HepG2 (cell line): ENCODE measurements around the gene HOXD4.

ENCODE experiments used
- MTF1 ChIP-seq: sonication (generic); formaldehyde crosslinking; IDR thresholded peaks from 2 replicates; pipeline ENCODE4 v1.5.0; 2020; ENCODE audit warnings: missing genetic modification reagents
- POLR2A ChIP-seq, 2 experiments: IDR thresholded peaks; 2 replicates each; pipeline ENCODE4 v1.6.1; 2011; ENCODE audit warnings: low read depth in 2 of 2, low read length in 2 of 2, mild to moderate bottlenecking in 1 of 2, moderate library complexity in 1 of 2; ENCODE audit not compliant: insufficient read depth in 1 of 2
- RBFOX2 ChIP-seq: fragments of 200-400 bp; formaldehyde crosslinking; IDR thresholded peaks from 2 replicates; pipeline ENCODE4 v1.6.1; 2017; ENCODE audit warnings: low read depth, mild to moderate bottlenecking, low read length
- RFX3 ChIP-seq: IDR thresholded peaks from 2 replicates; pipeline ENCODE4 v1.6.1; 2016; ENCODE audit warnings: missing biosample characterization, missing genetic modification reagents
- ZFX ChIP-seq: sonication (generic); formaldehyde crosslinking; IDR thresholded peaks from 2 replicates; pipeline ENCODE4 v1.4.0; 2020; ENCODE audit warnings: mild to moderate bottlenecking, low read depth, missing genetic modification reagents, moderate library complexity
- ZNF274 ChIP-seq: sonication (generic); formaldehyde crosslinking; IDR thresholded peaks from 2 replicates; pipeline ENCODE4 v1.5.1; 2020; ENCODE audit warnings: mild to moderate bottlenecking, missing genetic modification reagents
- TF ChIP-seq, protein P1 (sequence below), 2 experiments: sonication (generic) in 1 of 2; formaldehyde crosslinking in 1 of 2; IDR thresholded peaks; 2 replicates each; pipeline versions ENCODE4 v1.5.1 to v1.6.1; 2011 to 2020; ENCODE audit warnings: borderline replicate concordance in 1 of 2, low read depth in 1 of 2, low read length in 1 of 2, mild to moderate bottlenecking in 1 of 2, missing genetic modification reagents in 1 of 2, moderate library complexity in 1 of 2
- TF ChIP-seq, protein P2 (sequence below): sonication (generic); formaldehyde crosslinking; conservative IDR thresholded peaks from 2 replicates; pipeline ENCODE4 v1.5.0; 2020; ENCODE audit warnings: missing genetic modification reagents

DNA sequence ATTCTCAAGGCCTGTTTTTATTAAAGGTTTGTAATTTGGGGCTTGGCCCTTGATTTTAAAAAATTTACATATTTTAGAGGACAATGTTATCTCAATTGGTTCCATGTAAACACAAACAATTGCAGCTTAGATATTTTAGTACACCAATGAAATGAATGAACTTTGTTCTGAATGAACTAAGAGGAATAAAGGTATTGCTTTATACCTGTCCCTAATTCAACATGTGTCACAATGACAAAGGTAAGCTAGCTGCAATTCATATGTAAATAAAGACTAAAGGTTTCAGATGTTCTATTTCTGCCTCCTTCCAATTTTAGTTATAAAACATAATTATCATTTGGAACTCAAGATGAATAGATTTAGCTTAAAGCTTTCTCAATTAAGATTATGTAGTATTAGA, 48.6 kb downstream of the HOXD4 start:
- TF ChIP-seq POLR2A (IDR thresholded peaks at IDR 0.05; ENCODE audit: insufficient read depth in 1 of 2, low read depth in 2 of 2, low read length in 2 of 2) (no peak), RBFOX2 (no peak), ZFX (no peak), MTF1 (CRISPR knock-in tag) (no peak), RFX3 (CRISPR knock-in tag) (no peak), ZNF274 (CRISPR knock-in tag) (no peak)
- TF ChIP-seq, protein P1, sequence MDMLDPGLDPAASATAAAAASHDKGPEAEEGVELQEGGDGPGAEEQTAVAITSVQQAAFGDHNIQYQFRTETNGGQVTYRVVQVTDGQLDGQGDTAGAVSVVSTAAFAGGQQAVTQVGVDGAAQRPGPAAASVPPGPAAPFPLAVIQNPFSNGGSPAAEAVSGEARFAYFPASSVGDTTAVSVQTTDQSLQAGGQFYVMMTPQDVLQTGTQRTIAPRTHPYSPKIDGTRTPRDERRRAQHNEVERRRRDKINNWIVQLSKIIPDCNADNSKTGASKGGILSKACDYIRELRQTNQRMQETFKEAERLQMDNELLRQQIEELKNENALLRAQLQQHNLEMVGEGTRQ (IDR thresholded peaks at IDR 0.05; ENCODE audit: low read depth, low read length): no peak
- TF ChIP-seq, protein P1 (CRISPR knock-in tag; IDR thresholded peaks at IDR 0.05; ENCODE audit: borderline replicate concordance): no peak
- TF ChIP-seq, protein P2, sequence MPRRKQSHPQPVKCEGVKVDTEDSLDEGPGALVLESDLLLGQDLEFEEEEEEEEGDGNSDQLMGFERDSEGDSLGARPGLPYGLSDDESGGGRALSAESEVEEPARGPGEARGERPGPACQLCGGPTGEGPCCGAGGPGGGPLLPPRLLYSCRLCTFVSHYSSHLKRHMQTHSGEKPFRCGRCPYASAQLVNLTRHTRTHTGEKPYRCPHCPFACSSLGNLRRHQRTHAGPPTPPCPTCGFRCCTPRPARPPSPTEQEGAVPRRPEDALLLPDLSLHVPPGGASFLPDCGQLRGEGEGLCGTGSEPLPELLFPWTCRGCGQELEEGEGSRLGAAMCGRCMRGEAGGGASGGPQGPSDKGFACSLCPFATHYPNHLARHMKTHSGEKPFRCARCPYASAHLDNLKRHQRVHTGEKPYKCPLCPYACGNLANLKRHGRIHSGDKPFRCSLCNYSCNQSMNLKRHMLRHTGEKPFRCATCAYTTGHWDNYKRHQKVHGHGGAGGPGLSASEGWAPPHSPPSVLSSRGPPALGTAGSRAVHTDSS (CRISPR knock-in tag): no peak
